HepG2 (cell line): ENCODE data around the gene IL4I1. TPM values are rescaled to one million over a fixed set of nuclear protein-coding genes. Genes with fewer than 3 reads are reported as not detected.
A peak's percentile ranks its signal among the peaks of the same experiment; 100 is the strongest.

Experiments
- ARID2 ChIP-seq: sonication (generic); formaldehyde crosslinking; IDR thresholded peaks from 2 replicates; pipeline ENCODE4 v1.8.1; 2022; ENCODE audit warnings: mild to moderate bottlenecking, missing genetic modification reagents, borderline replicate concordance
- DPF2 ChIP-seq: sonication (generic); formaldehyde crosslinking; IDR thresholded peaks from 2 replicates; pipeline ENCODE4 v1.4.0; 2020; ENCODE audit warnings: mild to moderate bottlenecking, low read depth, missing genetic modification reagents, borderline replicate concordance
- FOXJ3 ChIP-seq: sonication (generic); formaldehyde crosslinking; IDR thresholded peaks from 2 replicates; pipeline ENCODE4 v1.4.0; 2020; ENCODE audit warnings: missing genetic modification reagents, mild to moderate bottlenecking, borderline replicate concordance
- IRF9 ChIP-seq: sonication (generic); formaldehyde crosslinking; IDR thresholded peaks from 2 replicates; pipeline ENCODE4 v1.8.0; 2022; ENCODE audit warnings: missing genetic modification reagents, mild to moderate bottlenecking, borderline replicate concordance
- KDM1A ChIP-seq: IDR thresholded peaks from 2 replicates; pipeline ENCODE4 v1.6.1; 2016; ENCODE audit warnings: missing compliant biosample characterization
- MAF1 ChIP-seq: sonication (generic); formaldehyde crosslinking; IDR thresholded peaks from 2 replicates; pipeline ENCODE4 v1.5.0; 2020; ENCODE audit warnings: missing genetic modification reagents, borderline replicate concordance
- MED8 ChIP-seq: sonication (generic); formaldehyde crosslinking; IDR thresholded peaks from 2 replicates; pipeline ENCODE4 v1.8.1; 2023; ENCODE audit warnings: mild to moderate bottlenecking, missing genetic modification reagents; ENCODE audit not compliant: insufficient replicate concordance
- MIXL1 ChIP-seq: IDR thresholded peaks from 2 replicates; pipeline ENCODE4 v1.6.1; 2016
- NKX3-1 ChIP-seq: sonication (generic); formaldehyde crosslinking; IDR thresholded peaks from 2 replicates; pipeline ENCODE4 v1.5.0; 2020; ENCODE audit warnings: missing genetic modification reagents
- NR3C1 ChIP-seq: sonication (generic); formaldehyde crosslinking; IDR thresholded peaks from 2 replicates; pipeline ENCODE4 v1.4.0; 2020; ENCODE audit warnings: missing genetic modification reagents
- RAD21 ChIP-seq: fragments of 450-650 bp; formaldehyde crosslinking; IDR thresholded peaks from 2 replicates; pipeline ENCODE4 v1.5.0; 2020; ENCODE audit warnings: mild to moderate bottlenecking
- TCF12 ChIP-seq, 2 experiments: fragments of 450-650 bp in 1 of 2; sonication (generic) in 1 of 2; formaldehyde crosslinking in 1 of 2; IDR thresholded peaks; 2 replicates each; pipeline versions ENCODE4 v1.6.1 to v1.8.0; 2017 to 2022; ENCODE audit warnings: antibody characterized with exemption in 1 of 2, mild to moderate bottlenecking in 1 of 2, missing genetic modification reagents in 1 of 2, moderate library complexity in 1 of 2
- TFDP1 ChIP-seq: IDR thresholded peaks from 2 replicates; pipeline ENCODE4 v1.6.1; 2016; ENCODE audit warnings: missing compliant biosample characterization, missing genetic modification reagents, borderline replicate concordance
- U2AF2 ChIP-seq: fragments of 200-400 bp; formaldehyde crosslinking; IDR thresholded peaks from 2 replicates; pipeline ENCODE4 v1.6.1; 2017; ENCODE audit warnings: low read depth, mild to moderate bottlenecking, low read length
- ZNF44 ChIP-seq: sonication (generic); formaldehyde crosslinking; IDR thresholded peaks from 2 replicates; pipeline ENCODE4 v1.5.1; 2020; ENCODE audit warnings: mild to moderate bottlenecking, missing genetic modification reagents
- ZNF557 ChIP-seq: sonication (generic); formaldehyde crosslinking; IDR thresholded peaks from 2 replicates; pipeline ENCODE4 v1.4.0; 2020; ENCODE audit warnings: missing genetic modification reagents
- ZNF747 ChIP-seq: sonication (generic); formaldehyde crosslinking; IDR thresholded peaks from 2 replicates; pipeline ENCODE4 v1.8.1; 2023; ENCODE audit warnings: missing genetic modification reagents, mild to moderate bottlenecking, borderline replicate concordance
- ZNF776 ChIP-seq: sonication (generic); formaldehyde crosslinking; IDR thresholded peaks from 2 replicates; pipeline ENCODE4 v1.4.0; 2020; ENCODE audit warnings: mild to moderate bottlenecking, missing genetic modification reagents
- polyA plus RNA-seq, 8 experiments: library from polyadenylated mRNA; depleted of rRNA in 3 of 8; stranded (reverse) in 7 of 8; unstranded in 1 of 8; fragments of >200 nt; fragmentation: Illumina TruSeq in 4 of 8; extraction: Trizol in 4 of 8; gene quantifications; 2 replicates each; pipeline versions ENCODE4 v1.2.1 to v1.2.3, GENCODE V29; 2011 to 2016; ENCODE audit warnings: low read depth in 4 of 8, missing spikeins in 1 of 8, mixed read lengths in 1 of 8; ENCODE audit not compliant: insufficient read depth in 1 of 8
- total RNA-seq, 5 experiments: library from RNA; depleted of rRNA; stranded (reverse); fragments of >200 nt; fragmentation: Illumina TruSeq; extraction: Trizol; gene quantifications; 2 replicates each; pipeline ENCODE4 v1.2.3, GENCODE V29; 2016; ENCODE audit warnings: low read depth in 1 of 5
- TF ChIP-seq, protein P1 (sequence below): sonication (generic); formaldehyde crosslinking; IDR thresholded peaks from 2 replicates; pipeline ENCODE4 v1.4.0; 2020; ENCODE audit warnings: missing genetic modification reagents, borderline replicate concordance

The IL4I1 gene
- total and polyA plus RNA-seq, 2 of the 13 experiments (the other 11 are each of a cell fraction or from before 2014, with no cell fraction given) = not detected

DNA sequence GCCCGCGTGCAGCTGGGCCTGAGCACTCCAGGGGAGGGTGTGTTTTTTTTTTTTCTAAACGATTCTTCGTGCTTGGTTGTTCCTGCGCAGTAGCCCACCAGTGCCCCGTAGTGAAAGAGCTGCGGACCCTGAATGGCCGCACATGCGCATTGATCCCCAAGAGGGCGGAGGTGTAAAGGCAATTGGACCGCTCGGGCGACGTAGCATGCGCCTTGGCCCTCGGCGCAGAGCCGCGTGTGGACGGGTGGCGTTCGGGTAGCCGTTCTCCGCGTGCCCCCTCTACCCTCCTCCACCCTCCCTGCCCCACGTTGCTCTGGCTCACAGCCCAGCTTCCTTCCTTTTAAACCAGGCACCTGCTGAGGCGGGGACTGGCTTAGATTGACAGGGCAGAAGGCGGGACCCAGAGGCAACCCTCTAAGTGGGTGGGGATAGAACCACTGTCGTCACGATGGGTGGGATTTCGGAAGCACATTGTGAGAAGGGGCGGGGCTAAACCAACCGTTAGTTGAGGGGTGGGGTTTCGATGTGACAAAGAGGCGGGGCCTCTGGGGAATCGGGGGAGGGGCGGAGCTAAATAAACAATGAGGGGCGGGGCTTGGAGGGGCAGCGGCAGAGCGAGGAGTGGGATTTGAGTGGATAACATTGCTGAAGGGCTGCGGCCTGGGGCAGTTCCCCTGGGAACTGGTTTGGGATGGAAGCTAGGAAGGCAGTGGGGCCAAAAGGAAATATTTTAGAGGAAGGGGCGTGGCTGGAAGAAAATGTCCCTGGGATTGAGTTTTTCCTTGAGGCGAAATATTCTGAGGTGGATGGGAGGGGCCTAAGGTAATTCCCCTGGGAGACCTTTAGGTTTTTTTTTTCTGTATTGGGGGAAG lies 33.2 kb upstream of the IL4I1 start (continued):
- TF ChIP-seq MAF1 (CRISPR knock-in tag) (no peak; the same call in 1 of the 2 replicates), ARID2 (CRISPR knock-in tag) (no peak), NR3C1 (CRISPR knock-in tag) (no peak), ZNF44 (CRISPR knock-in tag) (no peak), MIXL1 (CRISPR knock-in tag) (peak; percentile 64; the same call in 1 of the 2 replicates), NKX3-1 (0 out of 2 replicates have a peak, but pooled peaks have one; percentile 35), TCF12 (IDR thresholded peaks at IDR 0.05) (no peak), TCF12 (CRISPR knock-in tag; IDR thresholded peaks at IDR 0.05) (no peak), KDM1A (CRISPR knock-in tag) (peak; percentile 9; the same call in 1 of the 2 replicates), IRF9 (CRISPR knock-in tag) (peak; percentile 90; the same call in 1 of the 2 replicates), FOXJ3 (CRISPR knock-in tag) (0 out of 2 replicates have a peak, but pooled peaks have one; percentile 49), ZNF747 (peak; percentile 71; the same call in 1 of the 2 replicates), U2AF2 (0 out of 2 replicates have a peak, but pooled peaks have one; percentile 59), TFDP1 (CRISPR knock-in tag) (peak; percentile 74; the same call in 1 of the 2 replicates), MED8 (CRISPR knock-in tag) (no peak), ZNF557 (CRISPR knock-in tag) (peak; percentile 77; the same call in 1 of the 2 replicates), ZNF776 (CRISPR knock-in tag) (peak; percentile 66; the same call in 1 of the 2 replicates), DPF2 (CRISPR knock-in tag) (no peak), RAD21 (peak; percentile 24; the same call in 1 of the 2 replicates)
- TF ChIP-seq, protein P1, sequence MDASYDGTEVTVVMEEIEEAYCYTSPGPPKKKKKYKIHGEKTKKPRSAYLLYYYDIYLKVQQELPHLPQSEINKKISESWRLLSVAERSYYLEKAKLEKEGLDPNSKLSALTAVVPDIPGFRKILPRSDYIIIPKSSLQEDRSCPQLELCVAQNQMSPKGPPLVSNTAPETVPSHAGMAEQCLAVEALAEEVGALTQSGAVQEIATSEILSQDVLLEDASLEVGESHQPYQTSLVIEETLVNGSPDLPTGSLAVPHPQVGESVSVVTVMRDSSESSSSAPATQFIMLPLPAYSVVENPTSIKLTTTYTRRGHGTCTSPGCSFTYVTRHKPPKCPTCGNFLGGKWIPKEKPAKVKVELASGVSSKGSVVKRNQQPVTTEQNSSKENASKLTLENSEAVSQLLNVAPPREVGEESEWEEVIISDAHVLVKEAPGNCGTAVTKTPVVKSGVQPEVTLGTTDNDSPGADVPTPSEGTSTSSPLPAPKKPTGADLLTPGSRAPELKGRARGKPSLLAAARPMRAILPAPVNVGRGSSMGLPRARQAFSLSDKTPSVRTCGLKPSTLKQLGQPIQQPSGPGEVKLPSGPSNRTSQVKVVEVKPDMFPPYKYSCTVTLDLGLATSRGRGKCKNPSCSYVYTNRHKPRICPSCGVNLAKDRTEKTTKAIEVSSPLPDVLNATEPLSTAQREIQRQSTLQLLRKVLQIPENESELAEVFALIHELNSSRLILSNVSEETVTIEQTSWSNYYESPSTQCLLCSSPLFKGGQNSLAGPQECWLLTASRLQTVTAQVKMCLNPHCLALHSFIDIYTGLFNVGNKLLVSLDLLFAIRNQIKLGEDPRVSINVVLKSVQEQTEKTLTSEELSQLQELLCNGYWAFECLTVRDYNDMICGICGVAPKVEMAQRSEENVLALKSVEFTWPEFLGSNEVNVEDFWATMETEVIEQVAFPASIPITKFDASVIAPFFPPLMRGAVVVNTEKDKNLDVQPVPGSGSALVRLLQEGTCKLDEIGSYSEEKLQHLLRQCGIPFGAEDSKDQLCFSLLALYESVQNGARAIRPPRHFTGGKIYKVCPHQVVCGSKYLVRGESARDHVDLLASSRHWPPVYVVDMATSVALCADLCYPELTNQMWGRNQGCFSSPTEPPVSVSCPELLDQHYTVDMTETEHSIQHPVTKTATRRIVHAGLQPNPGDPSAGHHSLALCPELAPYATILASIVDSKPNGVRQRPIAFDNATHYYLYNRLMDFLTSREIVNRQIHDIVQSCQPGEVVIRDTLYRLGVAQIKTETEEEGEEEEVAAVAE = 0 out of 2 replicates have a peak, but pooled peaks have one; percentile 31
